K562 (cell line): ENCODE data around the gene C19orf44. TPM values are rescaled to one million over a fixed set of nuclear protein-coding genes. Genes with fewer than 3 reads are reported as not detected.

Experiments
- ATF7 ChIP-seq: fragments of 450-650 bp; IDR thresholded peaks from 2 replicates; pipeline ENCODE4 v1.7.1; 2014; ENCODE audit warnings: mild to moderate bottlenecking, moderate library complexity
- BRCA1 ChIP-seq, 2 experiments: fragments of 450-650 bp in 1 of 2; sonication (generic) in 1 of 2; formaldehyde crosslinking in 1 of 2; IDR thresholded peaks; 2 replicates each; pipeline versions ENCODE4 v1.5.0 to v1.6.1; 2017 to 2020; ENCODE audit warnings: mild to moderate bottlenecking in 1 of 2, missing genetic modification reagents in 1 of 2
- CXXC5 ChIP-seq: fragments of 250-450 bp; sonication (Bioruptor Pico); IDR thresholded peaks from 2 replicates; pipeline ENCODE4 v1.8.0; 2022; ENCODE audit warnings: inconsistent platforms, mild to moderate bottlenecking, moderate library complexity
- KLF1 ChIP-seq: fragments of 450-650 bp; IDR thresholded peaks from 2 replicates; pipeline ENCODE4 v1.6.1; 2016; ENCODE audit warnings: missing genetic modification characterization, missing compliant biosample characterization
- NCOA1 ChIP-seq: fragments of 450-650 bp; IDR thresholded peaks from 2 replicates; pipeline ENCODE4 v1.6.1; 2016; ENCODE audit warnings: low read depth
- NCOA4 ChIP-seq: fragments of 450-650 bp; IDR thresholded peaks from 2 replicates; pipeline ENCODE4 v1.6.1; 2018; ENCODE audit warnings: mild to moderate bottlenecking; ENCODE audit not compliant: partially characterized antibody
- NFYB ChIP-seq: IDR thresholded peaks from 2 replicates; pipeline ENCODE4 v1.6.1; 2011; ENCODE audit warnings: mild to moderate bottlenecking, moderate library complexity; ENCODE audit not compliant: insufficient read length; ENCODE audit errors: extremely low read depth
- NRF1 ChIP-seq, 2 experiments: fragments of 450-650 bp; IDR thresholded peaks in 1 of 2; conservative IDR thresholded peaks in 1 of 2; 2 replicates each; pipeline ENCODE4 v1.6.1; 2014; ENCODE audit warnings: mild to moderate bottlenecking in 2 of 2
- PBX2 ChIP-seq, 2 experiments: IDR thresholded peaks in 1 of 2; conservative IDR thresholded peaks in 1 of 2; 2 replicates each; pipeline ENCODE4 v1.6.1; 2016; ENCODE audit warnings: low read depth in 2 of 2, mild to moderate bottlenecking in 1 of 2, missing compliant biosample characterization in 1 of 2, missing genetic modification characterization in 1 of 2, moderate library complexity in 1 of 2
- PHF20 ChIP-seq: fragments of 450-650 bp; IDR thresholded peaks from 2 replicates; pipeline ENCODE4 v1.6.1; 2018; ENCODE audit not compliant: partially characterized antibody
- POLR2G ChIP-seq: fragments of 200-400 bp; formaldehyde crosslinking; IDR thresholded peaks from 2 replicates; pipeline ENCODE4 v1.6.1; 2017; ENCODE audit warnings: low read depth, mild to moderate bottlenecking, antibody characterized with exemption, low read length, moderate library complexity
- PRDM10 ChIP-seq: fragments of 450-650 bp; IDR thresholded peaks from 2 replicates; pipeline ENCODE4 v1.6.1; 2018; ENCODE audit not compliant: partially characterized antibody
- RAD21 ChIP-seq, 2 experiments: fragments of 250-450 bp in 1 of 2; fragments of 450-650 bp in 1 of 2; sonication (Bioruptor Pico) in 1 of 2; formaldehyde crosslinking in 1 of 2; IDR thresholded peaks in 1 of 2; conservative IDR thresholded peaks in 1 of 2; 2 replicates each; pipeline versions ENCODE4 v1.4.0 to v1.8.0; 2020 to 2022; ENCODE audit warnings: mild to moderate bottlenecking in 2 of 2, moderate library complexity in 1 of 2
- SMARCA5 ChIP-seq: fragments of 450-650 bp; IDR thresholded peaks from 2 replicates; pipeline ENCODE4 v1.6.1; 2016
- SNRNP70 ChIP-seq: fragments of 200-400 bp; formaldehyde crosslinking; optimal IDR thresholded peaks from 2 replicates; pipeline ENCODE3; 2017; ENCODE audit warnings: low read depth, low read length
- TOE1 ChIP-seq, 2 experiments: fragments of 450-650 bp in 1 of 2; sonication (generic) in 1 of 2; formaldehyde crosslinking in 1 of 2; IDR thresholded peaks; 2 replicates each; pipeline versions ENCODE4 v1.7.1 to v1.8.0; 2016 to 2022; ENCODE audit warnings: borderline replicate concordance in 2 of 2, mild to moderate bottlenecking in 2 of 2, antibody characterized with exemption in 1 of 2, inconsistent platforms in 1 of 2, low read depth in 1 of 2, missing genetic modification reagents in 1 of 2, moderate library complexity in 1 of 2
- ZBTB12 ChIP-seq: fragments of 250-450 bp; sonication (Bioruptor Pico); IDR thresholded peaks from 2 replicates; pipeline ENCODE4 v1.4.0; 2020
- ZNF217 ChIP-seq: sonication (generic); formaldehyde crosslinking; IDR thresholded peaks from 2 replicates; pipeline ENCODE4 v1.8.0; 2022; ENCODE audit warnings: mild to moderate bottlenecking, missing genetic modification reagents
- ZNF23 ChIP-seq: fragments of 250-450 bp; sonication (Bioruptor Pico); IDR thresholded peaks from 2 replicates; pipeline ENCODE4 v1.4.0; 2020; ENCODE audit warnings: mild to moderate bottlenecking
- ZNF644 ChIP-seq: fragments of 200-800 bp; sonication (Bioruptor generic); IDR thresholded peaks from 2 replicates; pipeline ENCODE4 v1.6.1; 2016; ENCODE audit warnings: low read depth, missing genetic modification characterization, missing compliant biosample characterization
- ZNF717 ChIP-seq: fragments of 250-450 bp; sonication (Bioruptor Pico); IDR thresholded peaks from 2 replicates; pipeline ENCODE4 v1.5.0; 2021
- ZNF79 ChIP-seq: fragments of 250-450 bp; sonication (Bioruptor Pico); IDR thresholded peaks from 2 replicates; pipeline ENCODE4 v1.4.0; 2020; ENCODE audit warnings: low read depth, mild to moderate bottlenecking, moderate library complexity
- polyA plus RNA-seq, 8 experiments: library from polyadenylated mRNA; depleted of rRNA in 4 of 8; stranded (reverse) in 5 of 8; unstranded in 3 of 8; fragments of >200 nt; fragmentation: Nextera tagmentation in 2 of 8; fragmentation: Illumina TruSeq in 1 of 8; extraction: Ambion mirVana in 2 of 8; extraction: Trizol in 1 of 8; gene quantifications; 2 replicates each; pipeline versions ENCODE4 v1.2.1 to v1.2.3, GENCODE V29; 2011 to 2014; ENCODE audit warnings: inconsistent platforms in 1 of 8, missing spikeins in 1 of 8
- total RNA-seq, 7 experiments: library from RNA; depleted of rRNA in 6 of 7; stranded (reverse); fragments of >200 nt in 6 of 7; fragmentation: Illumina TruSeq in 2 of 7; extraction: Trizol in 2 of 7; gene quantifications; 2 replicates each; pipeline versions ENCODE4 v1.2.1 to v1.2.3, GENCODE V29; 2011 to 2021; ENCODE audit warnings: low replicate concordance in 1 of 7

Gene C19orf44
- total and polyA plus RNA-seq, 9 of the 15 experiments (the other 6 are each of a cell fraction or from before 2014, with no cell fraction given), result 0.41 to 7.7 (median 3.5) TPM

GRCh38 chr19:16476401-16476800 is 19.8 kb upstream of the C19orf44 start (continued):
- no peak for TF ChIP-seq PBX2 (CRISPR knock-in tag; IDR thresholded peaks at IDR 0.05; ENCODE audit: low read depth)
- TF ChIP-seq PBX2 (tag; conservative IDR thresholded peaks at IDR 0.05; ENCODE audit: low read depth), result 0 out of 2 replicates have a peak, but pooled peaks have one; percentile 33
- TF ChIP-seq TOE1 (IDR thresholded peaks at IDR 0.05; ENCODE audit: borderline replicate concordance), result no peak
- TF ChIP-seq TOE1 (CRISPR knock-in tag; IDR thresholded peaks at IDR 0.05; ENCODE audit: borderline replicate concordance, low read depth), result no peak
- TF ChIP-seq ZBTB12, result no peak
- no peak for TF ChIP-seq ZNF217 (CRISPR knock-in tag)
- TF ChIP-seq NCOA1, result no peak
- TF ChIP-seq ZNF79 (CRISPR knock-in tag), result no peak
- no peak for TF ChIP-seq PHF20
- TF ChIP-seq NFYB, result no peak
- TF ChIP-seq KLF1, result no peak
- no peak for TF ChIP-seq NCOA4
- no peak for TF ChIP-seq ZNF23 (CRISPR knock-in tag)
- no peak for TF ChIP-seq NRF1 (conservative IDR thresholded peaks at IDR 0.05 in 1 of 2, IDR thresholded peaks at IDR 0.05 in 1 of 2)
- no peak for TF ChIP-seq ATF7
- no peak for TF ChIP-seq ZNF717 (CRISPR knock-in tag)
- TF ChIP-seq CXXC5, result 0 out of 2 replicates have a peak, but pooled peaks have one; percentile 14
- TF ChIP-seq ZNF644 (tag), result peak; percentile 64; the same call in 1 of the 2 replicates
- no peak for TF ChIP-seq SMARCA5
- no peak for TF ChIP-seq BRCA1 (IDR thresholded peaks at IDR 0.05)
- TF ChIP-seq BRCA1 (CRISPR knock-in tag; IDR thresholded peaks at IDR 0.05), result no peak
- TF ChIP-seq PRDM10, result no peak
- TF ChIP-seq SNRNP70, result no peak
- TF ChIP-seq POLR2G, result no peak
- TF ChIP-seq RAD21 (CRISPR knock-in tag; conservative IDR thresholded peaks at IDR 0.05 in 1 of 2, IDR thresholded peaks at IDR 0.05 in 1 of 2), result peak; percentile 16 to 20; a peak in 2 of 4 replicates
